Measurements from ENCODE around the gene CLEC18B.
"Not testable (repeated sequence)": the region's sequence is repeated elsewhere in the genome, so short reads cannot be mapped to it uniquely, and the experiment has no call there.

Gene CLEC18B

GRCh38 chr16:74420612-74421481 lies at the start of gene CLEC18B:
Gene CLEC18B, minus strand, starts transcription at chr16:74421478. Its CDS starts 208 bp downstream, at chr16:74421270.
- not testable (repeated sequence) for DNase-seq

DNA sequence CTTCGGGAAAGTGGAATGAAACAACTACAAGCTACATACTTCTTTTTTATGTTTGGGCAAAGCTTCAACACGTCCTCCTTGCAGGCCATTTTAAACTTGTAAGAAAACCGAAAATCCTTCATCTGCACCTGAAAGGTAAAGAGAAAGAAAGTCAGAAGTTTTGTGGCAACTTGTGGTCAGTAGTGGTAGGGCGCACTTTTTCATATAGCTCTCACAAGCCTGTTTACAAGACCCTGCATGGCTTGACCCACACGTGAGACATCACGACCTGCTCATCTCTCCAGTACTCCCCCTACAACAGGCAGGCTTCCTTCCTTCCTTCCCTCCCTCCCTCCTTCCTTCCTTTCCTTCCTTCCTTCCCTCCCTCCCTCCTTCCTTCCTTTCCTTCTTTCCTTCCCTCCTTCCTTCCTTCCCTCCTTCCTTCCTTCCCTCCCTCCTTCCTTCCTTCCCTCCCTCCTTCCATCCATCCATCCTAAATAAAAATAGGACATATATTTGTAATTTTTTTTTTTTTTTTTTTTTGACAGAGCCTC lies 48.7 kb upstream of the CLEC18B start:
- no peak for DNase-seq

GRCh38 chr16:74468807-74469525 lies 47.7 kb upstream of the CLEC18B start:
- no peak for DNase-seq

- no peak for DNase-seq
These were observed 45.6 kb upstream of the CLEC18B start for GRCh38 chr16:74466872-74467271.

GRCh38 chr16:74465851-74466685 lies 44.8 kb upstream of the CLEC18B start:
- no peak for DNase-seq

GRCh38 chr16:74465281-74465680 lies 44.0 kb upstream of the CLEC18B start:
- no peak for DNase-seq

GRCh38 chr16:74463888-74464287 lies 42.6 kb upstream of the CLEC18B start:
- DNase-seq: peak in 1 of 2 experiments; percentile 9

DNA sequence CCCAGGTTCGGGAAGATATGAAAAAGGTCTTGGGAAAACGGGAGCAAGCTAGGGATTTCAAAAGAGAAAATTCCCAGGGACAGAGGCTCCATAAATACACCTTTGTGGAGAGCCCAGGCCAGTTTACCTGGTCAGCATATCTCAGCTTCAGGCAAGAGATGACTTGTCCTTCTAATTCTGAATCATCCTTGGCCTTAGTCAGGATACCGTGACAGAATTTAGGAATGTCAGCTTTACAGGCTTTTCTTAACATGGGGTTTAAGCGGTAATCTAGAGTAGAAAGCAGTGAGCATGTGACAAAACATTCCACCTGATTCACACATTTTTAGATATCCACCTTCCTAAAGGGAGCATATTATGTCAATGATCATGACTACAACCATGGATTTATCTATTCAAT lies 41.1 kb upstream of the CLEC18B start:
- DNase-seq: no peak

DNA sequence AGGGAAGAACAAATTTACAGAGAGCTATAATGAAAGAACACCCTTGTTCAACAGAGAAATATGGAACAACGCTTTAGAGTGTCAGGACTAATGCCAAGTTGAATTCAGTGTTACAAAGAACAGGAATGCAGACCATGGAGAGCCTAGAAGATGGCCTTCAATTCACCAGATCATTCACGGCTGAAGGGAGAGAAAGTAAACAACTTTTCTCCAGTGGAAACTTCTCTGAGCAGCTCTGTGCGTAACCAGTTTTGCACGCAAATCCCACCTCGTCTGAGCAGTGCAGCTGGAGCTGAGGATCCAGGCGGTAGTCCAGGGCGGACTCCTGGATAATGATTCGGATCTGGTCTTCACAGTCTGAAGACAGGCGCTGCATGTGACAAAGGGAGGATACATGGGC lies 40.5 kb upstream of the CLEC18B start:
- no peak for DNase-seq

GRCh38 chr16:74460542-74460941 lies 39.3 kb upstream of the CLEC18B start:
- DNase-seq: no peak

- DNase-seq: no peak
These were observed 35.0 kb upstream of the CLEC18B start for GRCh38 chr16:74456290-74456625.

DNA sequence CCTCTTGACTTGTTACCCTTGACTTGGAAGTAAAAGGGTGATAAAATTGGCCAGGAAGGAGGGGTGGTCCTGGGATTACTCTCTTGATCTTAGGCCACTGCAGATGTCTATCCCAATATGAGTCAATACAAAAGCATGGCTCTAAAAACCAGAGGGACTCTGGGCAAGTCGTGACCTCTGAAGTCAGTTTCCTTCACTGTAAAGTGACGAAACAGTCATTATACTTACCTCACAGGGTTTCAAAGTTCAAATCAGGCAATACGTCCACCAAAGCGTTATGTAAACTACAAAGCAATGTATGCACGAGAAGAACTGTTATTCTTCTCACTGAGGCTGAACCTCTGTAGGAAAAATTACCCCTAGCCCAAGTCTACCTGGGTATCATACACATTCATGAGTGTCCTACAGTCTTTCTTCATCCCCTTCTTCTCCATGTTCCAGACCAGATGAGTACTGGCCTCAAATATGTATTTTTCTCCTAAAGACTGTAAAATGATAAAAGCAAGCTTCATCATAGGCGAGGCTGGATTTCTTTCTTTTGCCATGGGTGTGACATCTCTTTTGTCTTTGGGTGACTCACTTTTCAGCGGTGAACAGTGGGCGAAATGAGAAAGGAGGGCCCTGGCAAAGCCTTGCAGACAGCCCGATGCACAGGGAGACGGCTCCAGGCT lies 34.5 kb upstream of the CLEC18B start:
- no peak for DNase-seq

DNA sequence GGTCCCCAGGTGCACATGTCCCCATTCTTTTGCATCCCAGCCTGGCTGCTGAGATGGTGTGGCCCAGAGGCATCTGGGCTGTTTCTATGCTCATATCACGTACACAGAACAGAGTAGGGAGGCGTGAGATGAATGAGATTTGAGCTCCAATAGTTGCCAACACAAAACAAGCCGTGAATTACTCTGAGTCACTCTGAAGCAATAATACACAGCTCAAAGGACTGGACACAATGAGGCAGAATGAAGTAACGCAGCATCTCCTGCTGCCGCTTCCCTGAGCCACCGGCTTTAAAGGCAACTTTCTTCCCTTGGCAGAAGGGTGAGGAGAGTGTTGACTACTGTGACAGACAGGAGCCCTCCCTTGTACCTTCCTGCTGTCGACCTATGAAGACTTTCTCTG lies 33.9 kb upstream of the CLEC18B start:
- DNase-seq: no peak

DNA sequence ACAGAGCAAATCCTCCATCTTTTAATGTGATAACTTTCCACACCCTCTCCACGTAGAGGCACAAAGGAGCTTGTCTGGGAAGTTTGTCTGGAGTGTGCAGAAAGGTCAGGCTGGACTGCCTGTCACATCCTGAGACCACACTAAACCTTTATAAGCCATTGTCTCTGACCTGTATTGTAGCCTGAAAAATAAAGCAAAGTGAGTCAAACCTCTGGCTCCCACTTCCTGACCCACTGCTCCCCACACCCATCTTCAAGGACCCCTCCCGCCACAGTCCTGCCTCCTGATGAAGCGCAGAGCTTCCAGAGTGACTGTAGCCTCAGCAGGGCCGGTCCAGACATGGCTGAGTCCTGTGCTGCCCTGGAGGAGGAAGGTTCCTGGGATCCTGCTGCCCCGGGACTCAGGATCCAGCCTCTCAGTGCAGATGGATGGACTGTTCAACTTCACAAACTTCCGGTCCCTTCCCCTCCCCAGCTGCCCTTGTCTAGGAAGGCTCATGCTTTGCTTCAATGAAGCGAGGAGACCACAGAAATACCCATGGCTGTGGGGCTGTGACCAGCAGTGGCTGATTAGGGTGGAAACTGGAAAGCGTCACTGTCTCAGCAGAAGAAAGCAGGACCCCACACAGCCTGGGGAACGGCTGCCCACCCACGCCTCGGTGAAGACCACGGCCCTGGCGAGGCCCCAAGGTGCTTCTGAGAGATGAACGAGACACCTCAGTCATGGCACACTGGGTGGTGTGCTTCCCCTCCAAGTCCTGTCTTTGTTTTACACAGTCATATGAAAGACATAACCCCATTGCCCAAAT lies 30.9 kb upstream of the CLEC18B start:
- DNase-seq: no peak

DNA sequence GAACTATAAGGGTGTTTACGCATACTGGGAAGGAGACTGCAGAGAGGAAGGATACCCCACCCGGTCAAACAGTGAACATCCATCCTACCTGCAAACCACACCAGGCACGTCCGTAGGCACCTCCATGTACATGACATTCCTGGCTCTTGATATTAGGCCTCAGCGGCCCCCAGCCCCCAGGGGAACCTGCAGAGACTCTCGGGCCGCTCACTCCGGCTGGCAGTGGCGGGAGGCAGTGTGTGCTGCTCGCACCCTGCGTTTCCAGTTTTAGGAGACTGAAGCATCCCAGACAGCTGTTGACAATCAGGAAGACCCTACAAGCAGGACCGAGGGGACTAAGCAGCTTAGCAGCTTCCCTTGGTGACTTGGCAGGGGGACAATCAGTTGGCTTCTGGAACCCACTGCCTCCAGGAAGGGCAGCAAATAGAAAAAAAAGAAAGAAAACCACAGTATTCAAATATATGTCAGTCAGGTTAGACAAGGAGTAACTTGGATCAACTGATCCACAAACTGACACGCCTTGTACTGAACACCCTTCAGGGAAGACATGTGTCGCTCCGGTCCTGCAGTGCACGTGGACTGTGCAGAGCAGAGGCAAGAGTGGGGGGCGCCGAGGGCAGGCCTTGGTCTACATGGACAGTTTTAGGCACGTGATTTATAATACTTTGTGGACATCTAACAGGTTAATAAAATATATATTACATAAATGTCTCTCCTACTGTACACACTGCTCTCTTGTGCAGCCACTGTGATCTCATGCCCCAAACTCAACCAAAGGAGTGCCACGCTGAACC lies 29.9 kb upstream of the CLEC18B start:
- DNase-seq: no peak

- DNase-seq: no peak
These were observed 29.0 kb upstream of the CLEC18B start for GRCh38 chr16:74450236-74450635.

GRCh38 chr16:74449470-74449869 lies 28.2 kb upstream of the CLEC18B start:
- DNase-seq: no peak

DNA sequence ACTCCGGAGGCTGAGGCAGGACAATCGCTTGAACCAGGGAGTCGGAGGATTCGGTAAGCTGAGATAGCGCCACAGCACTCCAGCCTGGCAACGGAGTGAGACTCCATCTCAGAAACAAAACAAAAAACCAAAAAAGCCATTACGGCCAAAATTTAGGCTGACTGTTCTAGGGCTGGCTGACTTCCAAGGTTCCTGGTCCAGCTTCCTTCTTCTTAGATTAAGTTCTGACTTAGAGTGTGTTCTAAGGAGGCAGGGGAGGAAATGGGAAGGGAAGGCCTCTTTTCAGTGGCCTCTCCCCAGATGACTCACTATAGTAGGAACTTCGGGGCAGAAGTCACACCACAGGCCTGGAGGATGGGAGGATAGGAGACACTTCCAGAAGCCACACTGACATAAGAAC lies 27.7 kb upstream of the CLEC18B start:
- DNase-seq: no peak

- DNase-seq: no peak
These were observed 26.3 kb upstream of the CLEC18B start for GRCh38 chr16:74447578-74447977.

- DNase-seq: no peak
These were observed 25.6 kb upstream of the CLEC18B start for GRCh38 chr16:74446866-74447265.

Data from AML-193 (cell line).